IPS-15b (cell line): ENCODE data around the gene NHSL1.

Source experiments
- H3K27me3 ChIP-seq: one replicate; pipeline ENCODE4 v1.6.1; 2013; ENCODE audit warnings: low read length; ENCODE audit not compliant: control insufficient read depth, insufficient read depth
- H3K36me3 ChIP-seq: one replicate; pipeline ENCODE4 v1.6.1; 2013; ENCODE audit warnings: low read length; ENCODE audit not compliant: control insufficient read depth, insufficient read depth
- H3K4me1 ChIP-seq: one replicate; pipeline ENCODE4 v1.6.1; 2013; ENCODE audit warnings: mild to moderate bottlenecking, low read length; ENCODE audit not compliant: control insufficient read depth, insufficient read depth
- H3K4me3 ChIP-seq: one replicate; pipeline ENCODE4 v1.5.1; 2013; ENCODE audit warnings: low read depth, low read length
- H3K9ac ChIP-seq: one replicate; pipeline ENCODE4 v1.6.1; 2013; ENCODE audit warnings: low read depth, mild to moderate bottlenecking, low read length
- H3K9me3 ChIP-seq: one replicate; pipeline ENCODE4 v1.6.1; 2013; ENCODE audit warnings: mild to moderate bottlenecking, low read length; ENCODE audit not compliant: control insufficient read depth, insufficient read depth

Gene NHSL1

GRCh38 chr6:138473144-138473543 lies 26.1 kb downstream of the NHSL1 start:
- peaks cover 3% of the 10 kb centered on the region for H3K36me3 ChIP-seq
- no peaks in the 10 kb centered on the region for H3K9me3 ChIP-seq
- no peaks in the 10 kb centered on the region for H3K4me1 ChIP-seq
- no peaks in the 10 kb centered on the region for H3K27me3 ChIP-seq
- no peak overlapping the region for H3K9ac ChIP-seq
- no peak overlapping the region for H3K4me3 ChIP-seq

- H3K4me1 ChIP-seq = no peaks in the 10 kb centered on the region
- no peak overlapping the region for H3K4me3 ChIP-seq
- H3K9ac ChIP-seq = no peak overlapping the region
- no peaks in the 10 kb centered on the region for H3K27me3 ChIP-seq
- H3K9me3 ChIP-seq = no peaks in the 10 kb centered on the region
- peaks cover 9% of the 10 kb centered on the region for H3K36me3 ChIP-seq
Observed at GRCh38 chr6:138468320-138469015, 30.8 kb downstream of the NHSL1 start.

- no peaks in the 10 kb centered on the region for H3K27me3 ChIP-seq
- H3K9ac ChIP-seq = no peak overlapping the region
- no peak overlapping the region for H3K4me3 ChIP-seq
- no peaks in the 10 kb centered on the region for H3K9me3 ChIP-seq
- H3K36me3 ChIP-seq = peaks cover 9% of the 10 kb centered on the region
- H3K4me1 ChIP-seq = no peaks in the 10 kb centered on the region
Observed at GRCh38 chr6:138467901-138468300, 31.4 kb downstream of the NHSL1 start.

GRCh38 chr6:138465007-138465645 lies 34.2 kb downstream of the NHSL1 start:
- no peak overlapping the region for H3K9ac ChIP-seq
- H3K4me1 ChIP-seq = no peaks in the 10 kb centered on the region
- H3K36me3 ChIP-seq = peaks cover 9% of the 10 kb centered on the region
- H3K9me3 ChIP-seq = no peaks in the 10 kb centered on the region
- H3K27me3 ChIP-seq = no peaks in the 10 kb centered on the region
- H3K4me3 ChIP-seq = no peak overlapping the region

- Histone ChIP-seq H3K27me3 (no peaks in the 10 kb centered on the region), H3K9ac (no peak overlapping the region), H3K4me3 (no peak overlapping the region), H3K4me1 (no peaks in the 10 kb centered on the region), H3K9me3 (no peaks in the 10 kb centered on the region), H3K36me3 (peaks cover 6% of the 10 kb centered on the region)
Observed at GRCh38 chr6:138464085-138464484, 35.2 kb downstream of the NHSL1 start.

- H3K36me3 ChIP-seq = peaks cover 6% of the 10 kb centered on the region
- H3K4me3 ChIP-seq = no peak overlapping the region
- no peaks in the 10 kb centered on the region for H3K4me1 ChIP-seq
Observed at GRCh38 chr6:138461647-138462046, 37.6 kb downstream of the NHSL1 start.

GRCh38 chr6:138456401-138456790 lies 42.9 kb downstream of the NHSL1 start:
- peaks cover 4% of the 10 kb centered on the region for H3K4me1 ChIP-seq
- H3K9ac ChIP-seq = no peak overlapping the region
- no peaks in the 10 kb centered on the region for H3K27me3 ChIP-seq
- no peak overlapping the region for H3K4me3 ChIP-seq
- no peaks in the 10 kb centered on the region for H3K9me3 ChIP-seq
- H3K36me3 ChIP-seq = no peaks in the 10 kb centered on the region

More at GRCh38 chr6:138461647-138462046, 37.6 kb downstream of the NHSL1 start:
- H3K9me3 ChIP-seq = no peaks in the 10 kb centered on the region
- H3K9ac ChIP-seq = no peak overlapping the region
- no peaks in the 10 kb centered on the region for H3K27me3 ChIP-seq

- no peak overlapping the region for H3K4me3 ChIP-seq
- no peaks in the 10 kb centered on the region for H3K36me3 ChIP-seq
- H3K9me3 ChIP-seq = no peaks in the 10 kb centered on the region
- no peak overlapping the region for H3K9ac ChIP-seq
- H3K27me3 ChIP-seq = no peaks in the 10 kb centered on the region
- H3K4me1 ChIP-seq = peaks cover 4% of the 10 kb centered on the region
Observed at GRCh38 chr6:138455746-138456400, 43.4 kb downstream of the NHSL1 start.

GRCh38 chr6:138454981-138455706 lies 44.1 kb downstream of the NHSL1 start:
- H3K9me3 ChIP-seq = no peaks in the 10 kb centered on the region
- H3K4me1 ChIP-seq = peaks cover 7% of the 10 kb centered on the region
- no peaks in the 10 kb centered on the region for H3K36me3 ChIP-seq
- no peak overlapping the region for H3K4me3 ChIP-seq
- no peaks in the 10 kb centered on the region for H3K27me3 ChIP-seq
- H3K9ac ChIP-seq = no peak overlapping the region

GRCh38 chr6:138451043-138451442 lies 48.3 kb downstream of the NHSL1 start:
- no peak overlapping the region for H3K4me3 ChIP-seq
- no peaks in the 10 kb centered on the region for H3K36me3 ChIP-seq
- no peaks in the 10 kb centered on the region for H3K27me3 ChIP-seq
- H3K9ac ChIP-seq = no peak overlapping the region
- no peaks in the 10 kb centered on the region for H3K9me3 ChIP-seq
- peaks cover 7% of the 10 kb centered on the region for H3K4me1 ChIP-seq

- no peaks in the 10 kb centered on the region for H3K27me3 ChIP-seq
- H3K36me3 ChIP-seq = no peaks in the 10 kb centered on the region
- H3K9me3 ChIP-seq = no peaks in the 10 kb centered on the region
- peaks cover 3% of the 10 kb centered on the region for H3K4me1 ChIP-seq
- no peak overlapping the region for H3K9ac ChIP-seq
- H3K4me3 ChIP-seq = no peak overlapping the region
Observed at GRCh38 chr6:138450445-138450844, 48.8 kb downstream of the NHSL1 start.
